GM18507 (cell line): ENCODE data around the gene ZNF597.

Experiments used
- DNase-seq: peaks from one replicate; pipeline ENCODE4 v3.0.0; 2011; ENCODE audit warnings: low read depth; ENCODE audit not compliant: insufficient read length; ENCODE audit errors: extremely low spot score
- FAIRE-seq: peaks from 2 replicates; lab custom pipeline; 2011; peaks lifted over from hg19 to GRCh38; lab: Jason Lieb, UNC

ZNF597 gene

GRCh38 chr16:3458852-3459361 is 15.6 kb upstream of the ZNF597 start:
- FAIRE-seq: peak; percentile 91

DNA sequence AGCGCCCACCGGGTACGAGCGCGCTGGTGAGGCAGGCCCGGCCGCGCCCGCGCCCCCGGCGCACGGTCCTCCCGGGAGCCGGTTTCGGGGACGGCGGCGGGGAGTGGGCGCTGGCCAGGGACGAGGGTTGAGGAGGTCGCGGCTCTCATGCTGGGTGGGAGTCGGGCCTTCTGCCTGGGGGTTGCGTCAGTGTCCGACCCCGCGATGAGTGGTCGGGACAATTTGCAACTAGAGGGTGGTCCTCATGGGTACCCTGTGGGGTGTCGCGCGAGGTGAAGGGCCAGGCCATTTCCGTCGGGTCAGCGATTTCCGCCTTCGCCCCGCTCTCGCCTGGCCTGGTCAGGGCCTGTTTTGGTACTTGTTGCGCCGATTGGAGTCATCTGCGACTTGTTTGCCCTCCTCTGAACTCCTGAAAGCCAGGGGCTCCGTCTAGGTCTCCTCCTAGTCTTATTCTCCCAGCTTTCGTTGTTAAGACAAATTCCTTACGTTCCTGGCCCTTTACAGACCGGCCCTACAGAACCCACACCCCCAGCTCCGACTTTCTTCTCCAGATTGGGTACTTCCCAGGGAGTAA is 15.1 kb upstream of the ZNF597 start:
- FAIRE-seq (no peak), DNase-seq (no peak)

More at GRCh38 chr16:3458852-3459361, 15.6 kb upstream of the ZNF597 start:
- DNase-seq: peak; percentile 42

DNA sequence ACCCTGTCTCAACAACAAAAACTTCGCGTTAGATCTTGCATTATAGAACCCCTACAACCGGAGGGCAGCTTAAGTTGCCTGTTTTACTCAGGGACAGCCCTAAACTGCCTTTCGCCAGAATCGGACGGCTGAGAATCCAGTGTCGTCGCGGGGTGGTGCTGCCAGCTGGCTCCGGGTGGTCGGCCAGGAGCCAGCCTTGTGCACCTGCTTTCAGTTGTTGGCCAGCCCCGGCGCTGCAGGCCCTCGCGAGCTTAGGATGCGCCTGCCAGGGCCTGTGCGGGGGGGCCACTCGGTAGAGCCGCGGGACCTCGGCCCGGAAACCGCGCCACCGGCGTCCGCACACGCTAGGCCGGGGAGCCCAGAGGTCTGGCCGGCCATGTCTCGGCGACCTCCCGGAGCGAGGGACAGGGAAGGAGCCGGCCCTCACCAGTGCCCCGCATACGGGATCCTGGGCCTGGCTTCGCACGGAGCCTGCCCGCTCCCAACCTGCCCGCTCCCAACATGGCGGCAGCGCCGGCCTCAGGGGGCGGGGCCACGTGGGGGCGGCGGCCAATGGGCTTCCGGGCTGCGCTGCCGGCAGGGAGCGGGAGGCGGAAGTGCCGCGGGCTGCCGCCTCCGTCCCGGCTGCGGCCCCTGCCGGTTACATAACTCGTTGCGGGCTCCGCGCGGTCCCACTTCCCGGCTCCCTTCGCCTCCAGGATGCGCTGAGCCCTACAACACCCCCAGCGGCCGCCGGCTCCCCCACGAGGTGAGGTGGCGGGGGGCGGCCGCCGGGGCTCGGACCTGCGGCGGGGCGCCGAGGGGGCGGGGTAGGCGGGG is 14.3 kb upstream of the ZNF597 start:
- FAIRE-seq: peak; percentile 65

DNA sequence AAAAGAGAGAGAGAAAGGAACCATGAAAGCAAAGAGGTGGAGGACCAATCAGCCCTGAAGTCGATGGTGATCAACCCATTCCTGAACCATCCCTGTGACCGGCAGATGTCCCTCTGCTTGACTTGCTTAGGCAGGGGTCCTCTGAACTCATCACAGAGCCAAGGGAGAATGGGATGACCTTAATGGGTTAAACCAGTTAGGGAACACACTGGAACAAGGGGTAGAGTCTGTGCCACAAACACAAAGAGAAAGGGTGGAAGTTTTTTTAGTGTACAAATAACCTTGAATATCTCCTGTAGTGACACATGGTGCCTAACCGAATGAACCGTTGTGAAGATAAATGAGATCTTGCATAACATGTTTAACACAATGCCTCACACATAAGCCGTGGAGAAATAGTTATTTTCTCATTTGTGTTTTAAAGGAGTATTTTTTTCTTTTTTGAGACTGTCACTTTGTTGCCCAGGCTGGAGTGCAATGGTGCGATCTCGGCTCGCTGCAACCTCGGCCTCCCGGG is 11.4 kb upstream of the ZNF597 start:
- DNase-seq (no peak), FAIRE-seq (no peak)

More for the DNA sequence above, 14.3 kb upstream of the ZNF597 start:
- DNase-seq: peak; percentile 99

- no peak for FAIRE-seq
- DNase-seq: no peak
Measured at GRCh38 chr16:3454093-3454492, 10.8 kb upstream of the ZNF597 start.

- FAIRE-seq: no peak
Measured at GRCh38 chr16:3444032-3444388, 706 bp upstream of the ZNF597 start.

GRCh38 chr16:3439637-3440036 is 3.7 kb downstream of the ZNF597 start:
- DNase-seq (no peak), FAIRE-seq (no peak)

More at GRCh38 chr16:3444032-3444388, 706 bp upstream of the ZNF597 start:
- no peak for DNase-seq

- FAIRE-seq: no peak
- DNase-seq: no peak
Measured at GRCh38 chr16:3434373-3434772, 8.9 kb downstream of the ZNF597 start.

DNA sequence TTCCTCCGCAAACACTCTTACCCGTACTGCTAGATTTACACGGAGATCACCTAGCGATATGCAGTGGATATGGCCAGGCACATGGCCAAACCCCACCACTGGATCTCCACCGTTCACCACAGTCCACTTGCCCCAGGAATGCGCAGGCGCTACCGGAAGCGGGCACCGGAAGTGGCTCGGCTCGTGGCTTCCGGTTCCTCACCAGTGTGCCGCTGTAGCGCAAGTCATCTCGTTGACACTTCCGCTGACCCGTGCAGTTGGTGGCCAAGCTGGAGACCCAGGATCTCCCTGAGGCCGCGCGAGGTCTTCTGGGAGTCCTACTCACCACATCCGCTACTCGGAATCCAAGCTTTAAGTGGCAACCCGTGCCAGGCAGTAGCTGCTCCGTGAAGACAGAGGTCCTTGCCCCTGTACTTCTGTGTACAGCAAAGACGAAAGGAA is 11.5 kb downstream of the ZNF597 start:
- FAIRE-seq (no peak), DNase-seq (peak; percentile 11)

- no peak for FAIRE-seq
- no peak for DNase-seq
Measured at GRCh38 chr16:3413730-3414379, 29.4 kb downstream of the ZNF597 start.

GRCh38 chr16:3408561-3409197 is 34.6 kb downstream of the ZNF597 start:
- no peak for FAIRE-seq

GRCh38 chr16:3401719-3402397 is 41.4 kb downstream of the ZNF597 start:
- FAIRE-seq: no peak
- no peak for DNase-seq

More at GRCh38 chr16:3408561-3409197, 34.6 kb downstream of the ZNF597 start:
- no peak for DNase-seq

- FAIRE-seq: peak; percentile 99
- DNase-seq: peak; percentile 100
Measured at GRCh38 chr16:3400779-3401688, 42.3 kb downstream of the ZNF597 start, which contains the start of the genes ZNF174 and ZSCAN32. Gene ZNF174, plus strand, starts transcription at chr16:3401215. Its CDS starts 790 bp downstream, at chr16:3402005. Gene ZSCAN32, minus strand, starts transcription at chr16:3401004. Its CDS starts 3,447 bp downstream, at chr16:3397557.

GRCh38 chr16:3400446-3400778 is 42.9 kb downstream of the ZNF597 start:
- DNase-seq (no peak), FAIRE-seq (peak; percentile 45)

DNA sequence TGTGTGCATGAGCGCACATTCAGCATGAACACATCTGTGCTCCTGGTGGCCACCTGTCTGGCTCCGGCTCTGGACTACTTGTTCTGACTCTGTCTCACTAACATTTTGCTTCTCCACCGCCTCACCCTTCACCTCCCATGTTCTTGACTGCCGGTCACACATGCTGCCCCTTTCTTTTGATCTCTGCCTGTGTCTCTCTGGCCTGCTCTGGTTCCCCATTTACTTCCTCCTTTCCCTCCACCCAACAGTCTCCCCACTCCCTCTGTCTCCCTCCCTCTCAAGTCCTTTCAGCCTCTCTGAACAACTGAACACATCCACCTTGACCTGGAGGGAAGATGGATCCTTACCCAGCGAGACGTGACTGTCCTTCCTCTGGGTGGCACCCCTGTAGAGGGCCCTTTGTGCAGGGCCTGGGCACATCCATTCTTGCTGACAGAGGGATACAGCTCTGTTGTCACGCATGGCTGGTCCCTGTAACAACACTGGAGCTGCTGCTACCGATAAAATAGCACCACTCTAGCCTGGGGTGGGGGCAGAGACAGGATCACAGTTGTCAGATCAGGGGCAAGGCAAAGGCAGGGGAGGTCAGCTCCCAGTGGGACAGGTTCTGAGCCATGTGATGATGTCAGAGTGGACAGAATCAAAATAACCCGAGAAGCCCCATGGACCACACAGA is 53.5 kb downstream of the ZNF597 start:
- FAIRE-seq: no peak

GRCh38 chr16:3388325-3388724 is 55.0 kb downstream of the ZNF597 start:
- FAIRE-seq (no peak), DNase-seq (no peak)

More for the DNA sequence above, 53.5 kb downstream of the ZNF597 start:
- DNase-seq: no peak

DNA sequence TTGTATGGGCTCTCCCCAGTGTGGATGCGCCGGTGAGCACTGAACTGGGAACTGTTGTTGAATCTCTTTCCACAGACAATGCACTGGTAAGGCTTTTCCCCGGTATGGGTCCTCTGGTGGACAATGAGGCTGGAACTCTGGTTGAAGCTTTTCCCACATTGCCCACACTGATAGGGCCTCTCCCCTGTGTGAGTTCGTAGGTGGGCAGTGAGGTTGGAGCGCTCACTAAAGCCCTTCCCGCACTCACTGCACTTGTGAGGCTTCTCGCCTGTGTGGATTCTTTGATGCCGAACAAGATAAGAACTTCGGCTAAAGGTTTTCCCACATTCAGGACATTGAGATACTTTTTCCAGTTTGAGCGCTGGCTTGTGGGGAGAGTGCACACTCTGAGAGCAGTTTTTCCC is 60.3 kb downstream of the ZNF597 start:
- DNase-seq: no peak
- FAIRE-seq: no peak
